SU-DHL-6 (cell line): ENCODE measurements around the gene PSMB3.

ENCODE experiments used
- H2AFZ ChIP-seq: fragments of 200-600 bp; sonication (generic); 2 replicates; pipeline ENCODE4 v1.6.1; 2014; ENCODE audit warnings: low read depth, mild to moderate bottlenecking, moderate library complexity, mixed read lengths, antibody characterized with exemption, low read length; ENCODE audit not compliant: severe bottlenecking
- H3F3A ChIP-seq: fragments of 200-600 bp; shearing (Covaris generic); 2 replicates; pipeline ENCODE4 v1.6.0; 2016; ENCODE audit warnings: antibody characterized with exemption, mild to moderate bottlenecking; ENCODE audit not compliant: insufficient read depth
- H3K27ac ChIP-seq: fragments of 200-600 bp; sonication (generic); 2 replicates; pipeline ENCODE4 v1.5.1; 2016; ENCODE audit warnings: low read depth, mild to moderate bottlenecking, low read length, moderate library complexity, mixed read lengths
- H3K27me3 ChIP-seq: fragments of 200-600 bp; sonication (generic), shearing (Covaris generic); 2 replicates; pipeline ENCODE4 v1.6.0; 2014; ENCODE audit warnings: mild to moderate bottlenecking, low read length
- H3K36me3 ChIP-seq: fragments of 200-600 bp; sonication (generic); 2 replicates; pipeline ENCODE4 v1.6.1; 2014; ENCODE audit warnings: mild to moderate bottlenecking, low read length, mixed read lengths
- H3K4me2 ChIP-seq: fragments of 300-600, 200-600 bp; shearing (Covaris generic), sonication (generic); 2 replicates; pipeline ENCODE4 v1.6.0; 2014; ENCODE audit warnings: low read length, low read depth, mild to moderate bottlenecking; ENCODE audit not compliant: poor library complexity, severe bottlenecking
- H3K4me3 ChIP-seq: fragments of 200-600 bp; sonication (generic); 2 replicates; pipeline ENCODE4 v1.5.1; 2014; ENCODE audit warnings: antibody characterized with exemption, low read length, mild to moderate bottlenecking, mixed read lengths; ENCODE audit not compliant: insufficient read depth, poor library complexity, severe bottlenecking
- H3K79me2 ChIP-seq: fragments of 200-600 bp; sonication (generic); 2 replicates; pipeline ENCODE4 v1.6.1; 2014; ENCODE audit warnings: mild to moderate bottlenecking, low read length, moderate library complexity; ENCODE audit not compliant: insufficient read depth
- H3K9ac ChIP-seq: fragments of 200-600 bp; sonication (generic); 2 replicates; pipeline ENCODE4 v1.7.0; 2014; ENCODE audit warnings: mild to moderate bottlenecking, low read length
- H3K9me2 ChIP-seq: fragments of 200-600 bp; sonication (generic); replicated peaks from 2 replicates; pipeline ENCODE4 v1.6.1; 2014; ENCODE audit warnings: low read length; ENCODE audit not compliant: insufficient read depth
- H3K9me3 ChIP-seq: fragments of 200-600 bp; sonication (generic); 2 replicates; pipeline ENCODE4 v1.6.1; 2014; ENCODE audit warnings: low read length, mixed read lengths; ENCODE audit not compliant: insufficient read depth
- H4K20me1 ChIP-seq: fragments of 200-600 bp; sonication (generic); 2 replicates; pipeline ENCODE4 v1.6.1; 2014; ENCODE audit warnings: low read depth, mild to moderate bottlenecking, antibody characterized with exemption, low read length, moderate library complexity, mixed read lengths
- EZH2phosphoT487 ChIP-seq: fragments of 200-600 bp; sonication (generic), shearing (Covaris generic); conservative IDR thresholded peaks from 2 replicates; pipeline ENCODE4 v1.6.1; 2018; ENCODE audit warnings: mild to moderate bottlenecking, antibody characterized with exemption, low read length, moderate library complexity, mixed read lengths
- TF ChIP-seq, protein P1 (sequence below): fragments of 200-600 bp; sonication (generic); IDR thresholded peaks from one replicate; pipeline ENCODE4 v1.5.1; 2017; ENCODE audit warnings: antibody characterized with exemption, mild to moderate bottlenecking, low read length, moderate library complexity; ENCODE audit not compliant: insufficient read depth, poor library complexity, severe bottlenecking

Gene PSMB3

DNA sequence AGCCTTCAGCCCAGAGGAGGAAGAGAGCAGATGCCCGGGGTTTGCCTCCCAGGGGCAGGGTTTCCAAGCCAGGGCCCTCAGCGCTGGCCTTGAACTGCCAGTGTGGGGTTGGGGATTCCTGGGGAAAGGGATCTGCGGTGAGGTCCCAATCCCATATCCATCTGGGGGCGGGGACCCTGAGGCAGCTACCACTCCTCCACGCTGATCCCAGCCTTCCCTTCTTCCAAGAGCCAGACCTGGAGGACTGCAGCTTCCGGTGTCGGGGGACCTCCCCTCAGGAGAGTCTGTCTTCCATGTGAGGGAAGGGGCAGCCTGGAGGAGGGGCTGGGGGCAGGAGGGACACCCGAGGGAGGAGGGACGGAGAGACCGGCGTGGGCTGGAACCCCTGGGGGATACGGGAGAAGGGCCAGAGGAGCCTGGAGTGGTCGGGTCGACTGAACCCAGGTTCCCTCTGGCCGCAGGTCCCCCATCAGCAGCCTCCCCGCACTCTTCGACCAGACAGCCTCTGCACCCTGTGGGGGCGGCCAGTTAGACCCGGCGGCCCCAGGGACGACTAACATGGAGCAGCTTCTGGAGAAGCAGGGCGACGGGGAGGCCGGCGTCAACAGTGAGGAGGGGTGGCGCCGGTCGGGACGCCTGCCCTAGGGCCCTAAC is 33.1 kb upstream of the PSMB3 start:
- H3K27ac ChIP-seq: no peak overlapping the region
- no peak overlapping the region for H3K9ac ChIP-seq
- H3K9me3 ChIP-seq: no peaks in the 10 kb centered on the region
- H3F3A ChIP-seq: no peaks in the 10 kb centered on the region
- no peaks in the 10 kb centered on the region for H3K27me3 ChIP-seq
- H3K36me3 ChIP-seq: peaks cover 3% of the 10 kb centered on the region; the same call in 1 of the 2 replicates
- H3K4me3 ChIP-seq: no peak overlapping the region
- H2AFZ ChIP-seq: no peak overlapping the region
- no peak overlapping the region for H3K4me2 ChIP-seq
- no peaks in the 10 kb centered on the region for H3K9me2 ChIP-seq
- H4K20me1 ChIP-seq: no peaks in the 10 kb centered on the region
- H3K79me2 ChIP-seq: no peaks in the 10 kb centered on the region
- no peak for TF ChIP-seq EZH2phosphoT487
- TF ChIP-seq, protein P1, sequence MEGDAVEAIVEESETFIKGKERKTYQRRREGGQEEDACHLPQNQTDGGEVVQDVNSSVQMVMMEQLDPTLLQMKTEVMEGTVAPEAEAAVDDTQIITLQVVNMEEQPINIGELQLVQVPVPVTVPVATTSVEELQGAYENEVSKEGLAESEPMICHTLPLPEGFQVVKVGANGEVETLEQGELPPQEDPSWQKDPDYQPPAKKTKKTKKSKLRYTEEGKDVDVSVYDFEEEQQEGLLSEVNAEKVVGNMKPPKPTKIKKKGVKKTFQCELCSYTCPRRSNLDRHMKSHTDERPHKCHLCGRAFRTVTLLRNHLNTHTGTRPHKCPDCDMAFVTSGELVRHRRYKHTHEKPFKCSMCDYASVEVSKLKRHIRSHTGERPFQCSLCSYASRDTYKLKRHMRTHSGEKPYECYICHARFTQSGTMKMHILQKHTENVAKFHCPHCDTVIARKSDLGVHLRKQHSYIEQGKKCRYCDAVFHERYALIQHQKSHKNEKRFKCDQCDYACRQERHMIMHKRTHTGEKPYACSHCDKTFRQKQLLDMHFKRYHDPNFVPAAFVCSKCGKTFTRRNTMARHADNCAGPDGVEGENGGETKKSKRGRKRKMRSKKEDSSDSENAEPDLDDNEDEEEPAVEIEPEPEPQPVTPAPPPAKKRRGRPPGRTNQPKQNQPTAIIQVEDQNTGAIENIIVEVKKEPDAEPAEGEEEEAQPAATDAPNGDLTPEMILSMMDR: no peak

DNA sequence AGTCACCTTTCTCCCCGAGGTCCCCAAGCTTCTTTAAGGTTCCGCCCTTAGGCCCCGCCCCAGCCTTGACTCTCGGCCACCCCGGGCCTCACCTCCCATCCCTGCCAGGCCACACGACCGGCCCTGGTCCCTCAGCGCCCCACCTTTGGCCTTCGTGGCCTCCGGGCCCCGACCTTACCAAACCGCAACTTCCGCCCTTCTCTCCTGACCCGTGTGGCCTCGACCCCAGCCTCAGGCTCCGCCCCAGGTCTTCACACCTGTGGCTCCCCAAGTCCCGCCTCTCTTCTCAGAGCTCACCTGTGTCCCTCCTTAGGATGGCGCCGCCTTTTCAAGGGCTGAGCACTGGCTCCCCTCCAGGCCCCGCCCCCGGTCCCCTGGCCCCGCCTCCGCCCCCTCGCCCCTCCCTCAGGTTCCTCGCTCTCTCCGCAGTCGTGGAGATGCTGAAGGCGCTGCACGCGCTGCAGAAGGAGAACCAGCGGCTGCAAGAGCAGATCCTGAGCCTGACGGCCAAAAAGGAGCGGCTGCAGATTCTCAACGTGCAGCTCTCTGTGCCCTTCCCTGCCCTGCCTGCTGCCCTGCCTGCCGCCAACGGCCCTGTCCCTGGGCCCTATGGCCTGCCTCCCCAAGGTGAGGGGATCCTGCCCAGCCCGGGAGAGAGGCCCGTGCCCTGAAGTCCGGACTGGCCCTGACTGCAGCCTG is 32.4 kb upstream of the PSMB3 start:
- no peak overlapping the region for H3K4me2 ChIP-seq
- H3K9me2 ChIP-seq: no peaks in the 10 kb centered on the region
- H4K20me1 ChIP-seq: no peaks in the 10 kb centered on the region
- no peaks in the 10 kb centered on the region for H3K27me3 ChIP-seq
- peaks cover 3% of the 10 kb centered on the region; the same call in 1 of the 2 replicates for H3K36me3 ChIP-seq
- no peak overlapping the region for H2AFZ ChIP-seq
- no peaks in the 10 kb centered on the region for H3F3A ChIP-seq
- no peaks in the 10 kb centered on the region for H3K9me3 ChIP-seq
- no peak overlapping the region for H3K27ac ChIP-seq
- no peak overlapping the region for H3K9ac ChIP-seq
- H3K79me2 ChIP-seq: no peaks in the 10 kb centered on the region
- no peak for TF ChIP-seq EZH2phosphoT487
- TF ChIP-seq, protein P1: no peak
- no peak overlapping the region for H3K4me3 ChIP-seq

DNA sequence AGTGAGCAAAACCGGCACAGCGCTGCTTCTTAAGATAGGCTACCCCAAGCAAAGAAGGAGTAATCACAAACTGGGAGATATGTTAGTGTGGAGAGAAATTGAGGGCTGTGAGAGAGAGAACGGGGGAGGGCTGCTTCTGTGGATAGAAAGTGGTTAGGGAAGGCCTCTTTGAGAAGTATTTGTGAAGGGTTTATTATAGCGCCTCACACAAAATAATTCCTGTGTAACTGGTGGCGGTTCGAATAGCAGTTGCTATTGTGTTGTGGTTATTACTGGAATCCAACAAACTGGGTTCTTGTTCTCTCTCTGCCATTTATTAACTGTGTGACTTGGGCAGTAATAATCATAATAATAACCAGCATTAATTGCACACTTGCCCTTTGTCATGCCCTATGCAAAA is 31.6 kb upstream of the PSMB3 start:
- Histone ChIP-seq H3F3A (no peaks in the 10 kb centered on the region), H4K20me1 (no peaks in the 10 kb centered on the region), H3K4me3 (no peak overlapping the region), H3K79me2 (no peaks in the 10 kb centered on the region), H3K27ac (no peak overlapping the region), H3K36me3 (peaks cover 3% of the 10 kb centered on the region; the same call in 1 of the 2 replicates), H3K9me3 (no peaks in the 10 kb centered on the region), H3K9me2 (no peaks in the 10 kb centered on the region), H2AFZ (no peak overlapping the region), H3K9ac (no peak overlapping the region), H3K4me2 (no peak overlapping the region), H3K27me3 (no peaks in the 10 kb centered on the region)
- TF ChIP-seq EZH2phosphoT487: no peak
- TF ChIP-seq, protein P1: no peak
